AG04449 (cell line): Measurements from ENCODE around the gene GPR32.

Experiments used
- CTCF ChIA-PET: fragments of 350-600 bp; formaldehyde crosslinking; extraction: SDS; loops from one replicate; lab custom pipeline; 2021; ENCODE audit warnings: antibody characterized with exemption; lab: Yijun Ruan, JAX
- POLR2A ChIA-PET: fragments of 400-600, 350-600 bp; formaldehyde crosslinking; extraction: SDS; loops from one replicate; lab custom pipeline; 2020; ENCODE audit warnings: antibody characterized with exemption, inconsistent platforms; lab: Yijun Ruan, JAX
- DNase-seq: peaks from one replicate; pipeline ENCODE4 v3.0.0-alpha.2; 2010; ENCODE audit warnings: low read depth, low spot score
- H3K4me3 ChIP-seq: 2 replicates; pipeline ENCODE4 v1.5.1; 2011; ENCODE audit warnings: low read depth, mild to moderate bottlenecking, control low read depth, low read length
- CTCF ChIP-seq: IDR thresholded peaks from one replicate; pipeline ENCODE4 v1.5.1; 2011; ENCODE audit warnings: mild to moderate bottlenecking, moderate library complexity, low read length, control low read depth, inconsistent platforms; ENCODE audit not compliant: insufficient read depth; ENCODE audit errors: missing control alignments

GPR32 gene

GRCh38 chr19:50790922-50791467, 20.7 kb downstream of the GPR32 start:
- DNase-seq = no peak
- POLR2A ChIA-PET = interaction anchor here (1.5 kb wide), 1 partner anchor 13 kb away, joined by 4 read pairs; no protein-coding TSS in a partner anchor
- CTCF ChIA-PET = interaction anchor here (1.0 to 2.5 kb wide), 4 partner anchors 85 to 131 kb away, joined by 3 to 7 read pairs (median 4); no protein-coding TSS in a partner anchor
- TF ChIP-seq CTCF = no peak
- H3K4me3 ChIP-seq = no peak overlapping the region

GRCh38 chr19:50791594-50792271, 21.5 kb downstream of the GPR32 start:
- CTCF ChIA-PET = interaction anchor here (1.0 to 2.5 kb wide), 4 partner anchors 67 to 130 kb away, joined by 3 to 7 read pairs (median 4); no protein-coding TSS in a partner anchor
- TF ChIP-seq CTCF = no peak
- no peak for DNase-seq
- H3K4me3 ChIP-seq = no peak overlapping the region
- POLR2A ChIA-PET = interaction anchor here (0.8 to 1.5 kb wide), 2 partner anchors 10 to 12 kb away, joined by 3 to 4 read pairs; no protein-coding TSS in a partner anchor

GRCh38 chr19:50792272-50793250, 22.3 kb downstream of the GPR32 start:
- CTCF ChIA-PET = interaction anchor here (1.0 to 5.9 kb wide), 6 partner anchors 10 to 255 kb away, joined by 3 to 31 read pairs (median 4); no protein-coding TSS in a partner anchor
- H3K4me3 ChIP-seq = no peak overlapping the region
- TF ChIP-seq CTCF = no peak
- DNase-seq = no peak
- POLR2A ChIA-PET = interaction anchor here (0.6 to 1.5 kb wide), 3 partner anchors 9 to 12 kb away, joined by 3 to 4 read pairs (median 3); no protein-coding TSS in a partner anchor

- no peak overlapping the region for H3K4me3 ChIP-seq
- TF ChIP-seq CTCF = no peak
- ChIA-PET CTCF (interaction anchor here (1.0 to 5.9 kb wide), 4 partner anchors 11 to 128 kb away, joined by 3 to 31 read pairs (median 6); no protein-coding TSS in a partner anchor), POLR2A (interaction anchor here (0.6 to 3.6 kb wide), 2 partner anchors 11 kb away, joined by 3 to 20 read pairs; no protein-coding TSS in a partner anchor)
- no peak for DNase-seq
Observed at GRCh38 chr19:50793558-50794065, 23.3 kb downstream of the GPR32 start.

- CTCF ChIA-PET = interaction anchor here (1.0 to 5.9 kb wide), 3 partner anchors 11 to 125 kb away, joined by 3 to 31 read pairs (median 4); no protein-coding TSS in a partner anchor
- TF ChIP-seq CTCF = no peak
- DNase-seq = no peak
- no peak overlapping the region for H3K4me3 ChIP-seq
- POLR2A ChIA-PET = interaction anchor here (3.6 kb wide), 1 partner anchor 10 kb away, joined by 20 read pairs; no protein-coding TSS in a partner anchor
Observed at GRCh38 chr19:50794074-50794875, 24.0 kb downstream of the GPR32 start.
